Measurements from ENCODE around the gene CAMK4.

DNA sequence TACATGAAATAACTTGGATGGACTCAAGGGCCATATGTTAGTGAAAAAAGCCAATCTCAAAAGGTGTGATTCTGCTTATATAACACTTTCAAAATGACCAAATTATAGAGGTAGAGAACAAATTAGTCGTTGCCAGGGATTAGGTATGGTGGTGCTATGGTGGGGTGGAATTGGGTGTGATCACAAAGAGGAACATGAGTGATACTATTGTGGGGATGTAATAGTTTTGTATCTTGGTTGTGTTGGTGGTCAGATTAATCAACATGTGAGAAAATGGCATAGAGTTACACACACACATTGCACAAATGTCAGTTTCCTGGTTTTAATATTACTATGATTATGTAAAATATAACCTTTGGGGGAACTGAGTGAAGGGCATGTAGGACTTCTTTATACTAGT lies 31.9 kb downstream of the CAMK4 start:
- TF ChIP-seq CTCF (IDR thresholded peaks at IDR 0.05; ENCODE audit: low read depth, low read length, poor library complexity, severe bottlenecking), result no peak
- TF ChIP-seq EZH2phosphoT487 (IDR thresholded peaks at IDR 0.05; ENCODE audit: borderline replicate concordance, low read length), result no peak
